ENCODE measurements around the gene ALK.

The ALK gene

GRCh38 chr2:29610569-29610968 is 310.8 kb downstream of the ALK start:
- no peak for TF ChIP-seq POLR2AphosphoS5 (IDR thresholded peaks at IDR 0.05; ENCODE audit: low read depth, low read length)
- TF ChIP-seq TAF1 (IDR thresholded peaks at IDR 0.05; ENCODE audit: borderline replicate concordance, insufficient read depth, low read length), result no peak
- TF ChIP-seq FOXP2 (optimal IDR thresholded peaks at IDR 0.05; ENCODE audit: borderline replicate concordance, extremely low read depth, extremely low read length, insufficient read depth), result no peak
- no peak for TF ChIP-seq SIN3A (IDR thresholded peaks at IDR 0.05; ENCODE audit: borderline replicate concordance, insufficient read depth, low read length)
- TF ChIP-seq, protein P1, sequence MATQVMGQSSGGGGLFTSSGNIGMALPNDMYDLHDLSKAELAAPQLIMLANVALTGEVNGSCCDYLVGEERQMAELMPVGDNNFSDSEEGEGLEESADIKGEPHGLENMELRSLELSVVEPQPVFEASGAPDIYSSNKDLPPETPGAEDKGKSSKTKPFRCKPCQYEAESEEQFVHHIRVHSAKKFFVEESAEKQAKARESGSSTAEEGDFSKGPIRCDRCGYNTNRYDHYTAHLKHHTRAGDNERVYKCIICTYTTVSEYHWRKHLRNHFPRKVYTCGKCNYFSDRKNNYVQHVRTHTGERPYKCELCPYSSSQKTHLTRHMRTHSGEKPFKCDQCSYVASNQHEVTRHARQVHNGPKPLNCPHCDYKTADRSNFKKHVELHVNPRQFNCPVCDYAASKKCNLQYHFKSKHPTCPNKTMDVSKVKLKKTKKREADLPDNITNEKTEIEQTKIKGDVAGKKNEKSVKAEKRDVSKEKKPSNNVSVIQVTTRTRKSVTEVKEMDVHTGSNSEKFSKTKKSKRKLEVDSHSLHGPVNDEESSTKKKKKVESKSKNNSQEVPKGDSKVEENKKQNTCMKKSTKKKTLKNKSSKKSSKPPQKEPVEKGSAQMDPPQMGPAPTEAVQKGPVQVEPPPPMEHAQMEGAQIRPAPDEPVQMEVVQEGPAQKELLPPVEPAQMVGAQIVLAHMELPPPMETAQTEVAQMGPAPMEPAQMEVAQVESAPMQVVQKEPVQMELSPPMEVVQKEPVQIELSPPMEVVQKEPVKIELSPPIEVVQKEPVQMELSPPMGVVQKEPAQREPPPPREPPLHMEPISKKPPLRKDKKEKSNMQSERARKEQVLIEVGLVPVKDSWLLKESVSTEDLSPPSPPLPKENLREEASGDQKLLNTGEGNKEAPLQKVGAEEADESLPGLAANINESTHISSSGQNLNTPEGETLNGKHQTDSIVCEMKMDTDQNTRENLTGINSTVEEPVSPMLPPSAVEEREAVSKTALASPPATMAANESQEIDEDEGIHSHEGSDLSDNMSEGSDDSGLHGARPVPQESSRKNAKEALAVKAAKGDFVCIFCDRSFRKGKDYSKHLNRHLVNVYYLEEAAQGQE (IDR thresholded peaks at IDR 0.05; ENCODE audit: insufficient read depth in 1 of 2, low read depth in 2 of 2, low read length in 2 of 2), result no peak

DNA sequence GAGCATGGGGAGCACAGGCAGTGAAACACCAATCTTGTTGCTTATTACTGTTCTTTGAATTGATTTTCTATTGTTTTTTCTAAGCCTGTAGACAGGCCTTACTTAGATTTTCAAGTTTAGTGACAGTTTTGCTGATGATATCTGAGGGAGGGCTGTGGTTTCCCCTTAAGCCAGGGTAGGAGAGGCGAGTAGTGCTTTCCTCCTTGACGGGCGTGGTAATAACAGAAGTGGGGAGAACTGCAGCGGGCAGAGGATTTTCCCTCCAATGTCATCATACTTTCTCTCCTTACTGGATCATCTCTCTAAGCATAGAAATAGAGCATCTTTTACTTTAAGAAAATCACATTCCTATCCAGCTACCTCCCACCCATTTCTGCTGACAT is 314.4 kb downstream of the ALK start:
- TF ChIP-seq, protein P1 (IDR thresholded peaks at IDR 0.05; ENCODE audit: insufficient read depth in 1 of 2, low read depth in 2 of 2, low read length in 2 of 2), result no peak
- TF ChIP-seq POLR2AphosphoS5 (IDR thresholded peaks at IDR 0.05; ENCODE audit: low read depth, low read length) (no peak), TAF1 (IDR thresholded peaks at IDR 0.05; ENCODE audit: borderline replicate concordance, insufficient read depth, low read length) (no peak), FOXP2 (optimal IDR thresholded peaks at IDR 0.05; ENCODE audit: borderline replicate concordance, extremely low read depth, extremely low read length, insufficient read depth) (no peak), SIN3A (IDR thresholded peaks at IDR 0.05; ENCODE audit: borderline replicate concordance, insufficient read depth, low read length) (no peak)

DNA sequence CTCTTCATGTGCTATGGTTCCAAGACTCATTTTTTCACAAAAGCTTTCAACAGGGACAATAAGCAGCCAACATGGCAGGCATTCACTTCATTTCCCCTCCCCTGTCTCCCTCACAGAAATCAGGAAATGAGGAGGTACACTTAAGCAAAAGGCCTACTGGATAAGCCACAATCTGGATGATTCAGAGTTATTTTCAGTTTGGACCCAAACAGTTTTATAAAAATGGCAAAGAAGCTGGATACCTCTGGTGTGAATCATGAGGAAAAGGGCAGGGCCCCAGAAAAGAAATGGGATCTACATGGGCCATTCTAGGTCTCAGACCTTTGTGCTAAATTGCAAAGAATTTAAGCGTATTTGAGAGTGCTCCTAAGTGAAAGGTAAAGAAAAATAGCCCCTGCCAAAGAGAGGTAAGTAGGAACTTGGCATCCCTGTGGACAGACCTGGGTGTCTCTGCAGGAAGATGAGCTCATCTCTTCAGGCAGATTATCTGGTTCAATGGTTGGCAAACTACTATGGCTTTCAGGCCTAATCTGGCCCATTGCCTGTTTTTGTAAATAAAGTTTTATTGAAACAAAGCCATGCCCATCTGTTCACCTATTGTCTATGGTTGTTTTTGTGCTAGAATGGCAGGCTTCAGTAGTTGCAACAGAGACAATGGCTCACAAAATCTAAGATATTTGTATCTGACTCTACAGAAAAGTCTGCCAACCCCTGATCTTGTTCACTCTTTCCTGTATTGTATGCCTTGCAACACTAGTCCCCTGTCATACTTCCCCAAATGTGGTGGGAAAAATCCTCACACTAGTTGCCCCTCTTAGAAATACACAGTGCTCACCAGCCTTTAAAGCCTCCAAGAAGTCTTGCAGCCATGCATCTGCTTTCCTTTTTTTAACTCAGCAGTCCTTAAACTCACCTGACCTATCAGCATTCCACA is 315.0 kb downstream of the ALK start:
- TF ChIP-seq SIN3A (IDR thresholded peaks at IDR 0.05; ENCODE audit: borderline replicate concordance, insufficient read depth, low read length) (no peak), TAF1 (IDR thresholded peaks at IDR 0.05; ENCODE audit: borderline replicate concordance, insufficient read depth, low read length) (no peak), FOXP2 (optimal IDR thresholded peaks at IDR 0.05; ENCODE audit: borderline replicate concordance, extremely low read depth, extremely low read length, insufficient read depth) (no peak), POLR2AphosphoS5 (IDR thresholded peaks at IDR 0.05; ENCODE audit: low read depth, low read length) (no peak)
- TF ChIP-seq, protein P1 (IDR thresholded peaks at IDR 0.05; ENCODE audit: insufficient read depth in 1 of 2, low read depth in 2 of 2, low read length in 2 of 2), result no peak

GRCh38 chr2:29603341-29603740 is 318.0 kb downstream of the ALK start:
- no peak for TF ChIP-seq FOXP2 (optimal IDR thresholded peaks at IDR 0.05; ENCODE audit: borderline replicate concordance, extremely low read depth, extremely low read length, insufficient read depth)
- TF ChIP-seq, protein P1 (IDR thresholded peaks at IDR 0.05; ENCODE audit: insufficient read depth in 1 of 2, low read depth in 2 of 2, low read length in 2 of 2), result no peak
- no peak for TF ChIP-seq TAF1 (IDR thresholded peaks at IDR 0.05; ENCODE audit: borderline replicate concordance, insufficient read depth, low read length)
- TF ChIP-seq SIN3A (IDR thresholded peaks at IDR 0.05; ENCODE audit: borderline replicate concordance, insufficient read depth, low read length), result no peak
- TF ChIP-seq POLR2AphosphoS5 (IDR thresholded peaks at IDR 0.05; ENCODE audit: low read depth, low read length), result no peak
